ENCODE data around the gene CD40LG. TPM values are rescaled to one million over a fixed set of nuclear protein-coding genes. Genes with fewer than 3 reads are reported as not detected.

The CD40LG gene
- total RNA-seq, 1 donor from 2014 or later: not detected

DNA sequence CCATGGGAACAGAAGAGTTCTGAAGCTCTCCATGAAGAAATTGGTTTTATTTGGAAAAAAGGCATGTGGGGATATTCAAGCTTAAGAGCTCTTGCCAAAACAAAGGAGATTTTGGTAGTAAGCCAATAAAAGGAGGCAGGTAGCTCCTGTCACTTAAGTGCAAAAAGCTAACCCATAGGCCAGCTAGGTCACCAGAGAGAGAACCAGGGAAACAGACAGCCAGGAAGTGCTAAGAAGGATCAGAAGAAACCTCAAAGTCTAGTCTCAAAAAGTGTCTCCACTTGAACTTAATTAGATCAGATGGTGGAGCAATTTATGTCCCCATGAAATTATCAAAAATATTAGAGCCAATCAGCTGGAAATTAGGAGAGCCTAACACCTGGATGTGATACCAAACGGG lies 49.2 kb downstream of the CD40LG start:
- no peak overlapping the region for H3K4me3 Mint-ChIP-seq
- H3K4me1 Mint-ChIP-seq: peaks cover 4% of the 10 kb centered on the region
- H3K4me2 ChIP-seq: no peak overlapping the region
- H3K27ac Mint-ChIP-seq: no peak overlapping the region
- H3K27ac ChIP-seq: no peak overlapping the region
- no peaks in the 10 kb centered on the region for H3K36me3 Mint-ChIP-seq
- no peaks in the 10 kb centered on the region for H3K79me2 ChIP-seq (ENCODE audit: low read depth)
- peaks cover 4% of the 10 kb centered on the region for H3F3A ChIP-seq (ENCODE audit: low read depth)
- H3K36me3 ChIP-seq: peaks cover 2% of the 10 kb centered on the region
- no peak overlapping the region for H3K4me3 ChIP-seq
- H3K9ac ChIP-seq: no peak overlapping the region
- TF ChIP-seq EZH2 (IDR thresholded peaks at IDR 0.05): no peak
- TF ChIP-seq EZH2phosphoT487 (IDR thresholded peaks at IDR 0.05): no peak
- TF ChIP-seq CTCF (IDR thresholded peaks at IDR 0.05): no peak
- DNase-seq (ENCODE audit: low spot score): no peak
- no peaks in the 10 kb centered on the region for H4K20me1 ChIP-seq (ENCODE audit: low read depth)
- no peak overlapping the region for H2AFZ ChIP-seq (replicated peaks)
- H3K9me3 Mint-ChIP-seq: peaks cover 12% of the 10 kb centered on the region
- H3K4me1 ChIP-seq: no peaks in the 10 kb centered on the region
- no peaks in the 10 kb centered on the region for H3K27me3 ChIP-seq
- peaks cover 7% of the 10 kb centered on the region for H3K9me3 ChIP-seq (ENCODE audit: low read depth)
- no peaks in the 10 kb centered on the region for H3K27me3 Mint-ChIP-seq (ENCODE audit: insufficient read depth, low read depth)

DNA sequence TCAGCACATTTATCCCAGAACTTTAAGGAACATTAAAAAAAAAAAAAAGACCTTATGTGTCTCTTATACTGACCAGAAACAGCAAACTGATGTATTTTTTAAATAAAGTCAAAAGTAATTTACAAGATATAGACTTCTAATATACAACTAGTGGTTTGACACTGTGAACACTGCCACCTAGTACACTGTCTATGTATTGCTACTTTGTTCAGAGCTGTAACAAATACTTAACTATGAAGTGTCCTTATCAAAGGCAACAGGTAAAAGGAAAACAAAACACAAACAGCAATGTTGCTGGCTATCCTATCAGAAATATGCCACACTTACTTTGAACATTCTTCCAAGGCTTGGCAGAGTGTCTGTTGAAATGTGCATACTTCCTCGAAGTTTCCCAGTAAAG lies 60.4 kb downstream of the CD40LG start:
- no peak overlapping the region for H3K4me3 ChIP-seq
- Mint-ChIP-seq H3K9me3 (peaks cover 3% of the 10 kb centered on the region), H3K27ac (no peak overlapping the region), H3K27me3 (ENCODE audit: insufficient read depth, low read depth) (no peaks in the 10 kb centered on the region), H3K4me3 (no peak overlapping the region), H3K4me1 (no peaks in the 10 kb centered on the region), H3K36me3 (no peaks in the 10 kb centered on the region)
- no peaks in the 10 kb centered on the region for H3K4me1 ChIP-seq
- no peaks in the 10 kb centered on the region for H3K9me3 ChIP-seq (ENCODE audit: low read depth)
- H2AFZ ChIP-seq (replicated peaks): no peak overlapping the region
- TF ChIP-seq EZH2phosphoT487 (IDR thresholded peaks at IDR 0.05): no peak
- TF ChIP-seq EZH2 (IDR thresholded peaks at IDR 0.05): no peak
- TF ChIP-seq CTCF (IDR thresholded peaks at IDR 0.05): peak; percentile 53
- H3K4me2 ChIP-seq: no peak overlapping the region
- no peaks in the 10 kb centered on the region for H4K20me1 ChIP-seq (ENCODE audit: low read depth)
- H3F3A ChIP-seq (ENCODE audit: low read depth): no peaks in the 10 kb centered on the region
- no peaks in the 10 kb centered on the region for H3K79me2 ChIP-seq (ENCODE audit: low read depth)
- no peak overlapping the region for H3K27ac ChIP-seq
- H3K27me3 ChIP-seq: no peaks in the 10 kb centered on the region
- DNase-seq (ENCODE audit: low spot score): peak; percentile 4
- no peaks in the 10 kb centered on the region for H3K36me3 ChIP-seq
- no peak overlapping the region for H3K9ac ChIP-seq

Other genes with a start within 250 kb of the CD40LG start
- gene BRS3, start 160.2 kb upstream of the CD40LG start, total RNA-seq (ENCODE audit: low replicate concordance): not detected in 2 replicates
- gene HTATSF1, start 150.6 kb upstream of the CD40LG start, total RNA-seq (ENCODE audit: low replicate concordance): 111 and 123 TPM in 2 replicates
- not detected in 2 replicates for gene VGLL1, start 115.9 kb upstream of the CD40LG start, total RNA-seq (ENCODE audit: low replicate concordance)
- 2.0 and 3.2 TPM in 2 replicates for gene ARHGEF6, start 132.8 kb downstream of the CD40LG start, total RNA-seq (ENCODE audit: low replicate concordance)
- gene RBMX, start 232.6 kb downstream of the CD40LG start, total RNA-seq (ENCODE audit: low replicate concordance): 1,172 and 1,287 TPM in 2 replicates